ENCODE data around the gene SLC1A5. TPM values are rescaled to one million over a fixed set of nuclear protein-coding genes. Genes with fewer than 3 reads are reported as not detected.

The SLC1A5 gene
- 76.7 and 80.4 TPM in 2 replicates for polyA plus RNA-seq (2012; rRNA removed)
- polyA plus RNA-seq (2012; cell fraction: cytosol; rRNA removed) = 38.6 and 52.9 TPM in 2 replicates
- 59.2 and 69.9 TPM in 2 replicates for polyA plus RNA-seq (2012; cell fraction: nucleus; rRNA removed)

DNA sequence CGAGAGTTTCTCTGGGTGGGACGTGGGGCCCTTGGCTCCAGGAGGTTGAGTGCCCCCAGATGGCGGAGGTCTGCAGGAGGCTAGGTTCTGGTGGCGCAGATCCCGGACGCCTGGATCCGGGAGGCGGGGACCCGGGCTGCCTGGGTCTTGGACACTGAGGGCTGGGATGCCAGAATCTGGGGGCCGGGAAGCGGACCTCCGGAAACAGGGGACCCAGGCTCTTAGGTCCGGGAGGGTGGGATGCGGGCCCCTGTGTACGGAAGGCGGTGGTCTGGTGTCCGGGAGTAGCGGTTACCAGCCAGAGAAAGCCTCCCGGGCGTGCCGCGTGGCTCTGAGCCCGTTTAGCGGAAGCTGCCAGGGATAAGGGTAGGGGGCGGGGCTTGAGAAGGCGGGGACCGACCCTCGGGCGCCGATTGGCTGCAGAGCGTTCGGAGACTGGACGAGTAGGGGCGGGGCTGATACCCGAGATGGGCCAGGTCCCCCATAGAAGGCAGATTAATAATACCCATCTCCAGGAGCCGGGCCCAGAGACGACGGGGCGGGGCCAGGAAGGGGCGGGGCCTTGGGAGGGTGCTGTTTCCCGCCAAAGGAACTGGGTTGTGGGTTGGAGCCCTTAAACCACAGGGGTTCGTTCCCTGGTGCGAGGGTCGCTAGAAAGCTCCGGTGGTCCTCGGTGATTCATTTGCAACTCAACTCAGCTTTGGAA is at the start of gene SLC1A5:
Gene SLC1A5, minus strand, starts transcription at position 333 of the 706 bp plus-strand sequence. CDS start 629 bp downstream, outside the sequence.
- Histone ChIP-seq H3K9me2 (no peaks in the 10 kb centered on the region), H3K27me3 (ENCODE audit: insufficient read depth) (no peaks in the 10 kb centered on the region), H3K36me3 (replicated peaks in 1 of 2; ENCODE audit: control insufficient read depth in 1 of 2, insufficient read depth in 2 of 2, low read length in 1 of 2) (peaks cover 0 to 9% of the 10 kb centered on the region in 2 experiments), H3K9me3 (no peaks in the 10 kb centered on the region), H3K4me3 (ENCODE audit: low read depth in 2 of 2, low read length in 1 of 2) (peak within 1 kb of the TSS; percentile 62 to 95), H3K79me2 (ENCODE audit: insufficient read depth) (peaks cover 50% of the 10 kb centered on the region), H3K27ac (ENCODE audit: low read depth in 2 of 2, low read length in 1 of 2) (peak within 1 kb of the TSS; percentile 87 to 92), H3F3A (replicated peaks; ENCODE audit: insufficient read depth) (peaks cover 34% of the 10 kb centered on the region), H2AFZ (ENCODE audit: low read depth) (no peak within 1 kb of the TSS), H3K4me1 (ENCODE audit: control insufficient read depth in 1 of 2, insufficient read depth in 2 of 2, low read depth in 1 of 2, low read length in 1 of 2) (peaks cover 16 to 36% of the 10 kb centered on the region in 2 experiments; a peak in 3 of 4 replicates), H3K4me2 (peak within 1 kb of the TSS; percentile 98), H4K20me1 (ENCODE audit: insufficient read depth) (peaks cover 9% of the 10 kb centered on the region; the same call in 1 of the 2 replicates), H3K9ac (peak within 1 kb of the TSS; percentile 91)
- WGBS (ENCODE audit: low lambda C conversion rate) = 4% methylated on average over 20 of the region's 46 CpGs
- peak; percentile 97 for DNase-seq
- TF ChIP-seq, protein P1, sequence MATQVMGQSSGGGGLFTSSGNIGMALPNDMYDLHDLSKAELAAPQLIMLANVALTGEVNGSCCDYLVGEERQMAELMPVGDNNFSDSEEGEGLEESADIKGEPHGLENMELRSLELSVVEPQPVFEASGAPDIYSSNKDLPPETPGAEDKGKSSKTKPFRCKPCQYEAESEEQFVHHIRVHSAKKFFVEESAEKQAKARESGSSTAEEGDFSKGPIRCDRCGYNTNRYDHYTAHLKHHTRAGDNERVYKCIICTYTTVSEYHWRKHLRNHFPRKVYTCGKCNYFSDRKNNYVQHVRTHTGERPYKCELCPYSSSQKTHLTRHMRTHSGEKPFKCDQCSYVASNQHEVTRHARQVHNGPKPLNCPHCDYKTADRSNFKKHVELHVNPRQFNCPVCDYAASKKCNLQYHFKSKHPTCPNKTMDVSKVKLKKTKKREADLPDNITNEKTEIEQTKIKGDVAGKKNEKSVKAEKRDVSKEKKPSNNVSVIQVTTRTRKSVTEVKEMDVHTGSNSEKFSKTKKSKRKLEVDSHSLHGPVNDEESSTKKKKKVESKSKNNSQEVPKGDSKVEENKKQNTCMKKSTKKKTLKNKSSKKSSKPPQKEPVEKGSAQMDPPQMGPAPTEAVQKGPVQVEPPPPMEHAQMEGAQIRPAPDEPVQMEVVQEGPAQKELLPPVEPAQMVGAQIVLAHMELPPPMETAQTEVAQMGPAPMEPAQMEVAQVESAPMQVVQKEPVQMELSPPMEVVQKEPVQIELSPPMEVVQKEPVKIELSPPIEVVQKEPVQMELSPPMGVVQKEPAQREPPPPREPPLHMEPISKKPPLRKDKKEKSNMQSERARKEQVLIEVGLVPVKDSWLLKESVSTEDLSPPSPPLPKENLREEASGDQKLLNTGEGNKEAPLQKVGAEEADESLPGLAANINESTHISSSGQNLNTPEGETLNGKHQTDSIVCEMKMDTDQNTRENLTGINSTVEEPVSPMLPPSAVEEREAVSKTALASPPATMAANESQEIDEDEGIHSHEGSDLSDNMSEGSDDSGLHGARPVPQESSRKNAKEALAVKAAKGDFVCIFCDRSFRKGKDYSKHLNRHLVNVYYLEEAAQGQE (IDR thresholded peaks at IDR 0.05; ENCODE audit: low read depth, low read length) = peak; percentile 84
- TF ChIP-seq POLR2AphosphoS5 (IDR thresholded peaks at IDR 0.05; ENCODE audit: low read depth, low read length) = peak; percentile 100
- TF ChIP-seq ELF1 (IDR thresholded peaks at IDR 0.05) = peak; percentile 84
- TF ChIP-seq CHD2 (IDR thresholded peaks at IDR 0.05; ENCODE audit: low read length, partially characterized antibody) = peak; percentile 63
- peak; percentile 36 for TF ChIP-seq GABPA (IDR thresholded peaks at IDR 0.05; ENCODE audit: low read depth)
- TF ChIP-seq, protein P2, sequence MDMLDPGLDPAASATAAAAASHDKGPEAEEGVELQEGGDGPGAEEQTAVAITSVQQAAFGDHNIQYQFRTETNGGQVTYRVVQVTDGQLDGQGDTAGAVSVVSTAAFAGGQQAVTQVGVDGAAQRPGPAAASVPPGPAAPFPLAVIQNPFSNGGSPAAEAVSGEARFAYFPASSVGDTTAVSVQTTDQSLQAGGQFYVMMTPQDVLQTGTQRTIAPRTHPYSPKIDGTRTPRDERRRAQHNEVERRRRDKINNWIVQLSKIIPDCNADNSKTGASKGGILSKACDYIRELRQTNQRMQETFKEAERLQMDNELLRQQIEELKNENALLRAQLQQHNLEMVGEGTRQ (IDR thresholded peaks at IDR 0.05; ENCODE audit: borderline replicate concordance, low read depth, low read length) = no peak
- no peak for TF ChIP-seq GATA2 (CRISPR knock-in tag; IDR thresholded peaks at IDR 0.05)
- TF ChIP-seq RCOR1 (IDR thresholded peaks at IDR 0.05; ENCODE audit: low read length) = peak; percentile 21; the same call in 1 of the 2 replicates
- peak; percentile 31; the same call in 1 of the 2 replicates for TF ChIP-seq TCF12 (IDR thresholded peaks at IDR 0.05)
- TF ChIP-seq TAF1 (IDR thresholded peaks at IDR 0.05; ENCODE audit: borderline replicate concordance, low read depth, low read length) = peak; percentile 100
- no peak for TF ChIP-seq YY1 (IDR thresholded peaks at IDR 0.05; ENCODE audit: low read depth)
- TF ChIP-seq SIN3A (IDR thresholded peaks at IDR 0.05; ENCODE audit: borderline replicate concordance, low read depth, low read length) = peak; percentile 98
- peak; percentile 97 for TF ChIP-seq MXI1 (IDR thresholded peaks at IDR 0.05; ENCODE audit: low read depth, low read length)
- TF ChIP-seq, protein P3, sequence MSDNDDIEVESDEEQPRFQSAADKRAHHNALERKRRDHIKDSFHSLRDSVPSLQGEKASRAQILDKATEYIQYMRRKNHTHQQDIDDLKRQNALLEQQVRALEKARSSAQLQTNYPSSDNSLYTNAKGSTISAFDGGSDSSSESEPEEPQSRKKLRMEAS (IDR thresholded peaks at IDR 0.05; ENCODE audit: low read depth) = peak; percentile 98
- TF ChIP-seq, protein P4, sequence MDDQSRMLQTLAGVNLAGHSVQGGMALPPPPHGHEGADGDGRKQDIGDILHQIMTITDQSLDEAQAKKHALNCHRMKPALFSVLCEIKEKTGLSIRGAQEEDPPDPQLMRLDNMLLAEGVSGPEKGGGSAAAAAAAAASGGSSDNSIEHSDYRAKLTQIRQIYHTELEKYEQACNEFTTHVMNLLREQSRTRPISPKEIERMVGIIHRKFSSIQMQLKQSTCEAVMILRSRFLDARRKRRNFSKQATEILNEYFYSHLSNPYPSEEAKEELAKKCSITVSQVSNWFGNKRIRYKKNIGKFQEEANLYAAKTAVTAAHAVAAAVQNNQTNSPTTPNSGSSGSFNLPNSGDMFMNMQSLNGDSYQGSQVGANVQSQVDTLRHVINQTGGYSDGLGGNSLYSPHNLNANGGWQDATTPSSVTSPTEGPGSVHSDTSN (IDR thresholded peaks at IDR 0.05) = peak; percentile 35
- CTCF ChIA-PET = interaction anchor here (1.0 to 2.3 kb wide), 7 partner anchors 23 to 52 kb away, joined by 3 to 16 read pairs (median 4); no protein-coding TSS in a partner anchor
- POLR2A ChIA-PET = interaction anchor here (0.6 to 1.5 kb wide), 4 partner anchors 39 to 168 kb away, joined by 3 to 6 read pairs (median 4); no protein-coding TSS in a partner anchor

All from SK-N-SH (cell line).